Measurements from ENCODE around the gene CACNG3. TPM values are rescaled to one million over a fixed set of nuclear protein-coding genes. Genes with fewer than 3 reads are reported as not detected.

Gene CACNG3
- total and polyA plus RNA-seq, 2 donors (not counting 1 experiment from before 2014, with no cell fraction given): not detected

DNA sequence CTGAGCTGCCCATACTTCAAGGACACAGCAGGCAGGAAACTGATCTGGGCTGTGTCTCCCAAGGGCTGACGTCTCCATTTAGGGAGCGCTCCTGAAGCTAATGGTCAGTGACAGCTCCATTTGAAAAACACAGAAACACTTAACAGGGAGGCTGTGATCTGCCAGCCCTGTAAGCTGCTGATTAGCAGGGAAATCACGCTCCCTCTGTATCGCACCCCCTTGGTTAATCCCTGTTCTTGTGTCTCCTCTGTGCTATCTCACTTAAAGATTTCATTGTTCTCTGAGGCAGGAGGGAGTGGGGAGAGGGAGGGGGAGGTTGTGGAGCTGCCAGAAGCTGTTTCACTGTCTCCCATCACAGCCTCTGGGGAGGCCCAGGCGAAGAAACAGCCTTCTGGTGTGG lies 47.4 kb upstream of the CACNG3 start:
- Histone ChIP-seq H2AFZ (ENCODE audit: insufficient read depth, low read depth, low read length, poor library complexity, severe bottlenecking) (no peak overlapping the region), H3K4me3 (ENCODE audit: control extremely low read depth in 1 of 5, extremely low read depth in 1 of 5, insufficient read depth in 1 of 5, low read depth in 2 of 5, low read length in 4 of 5) (no peak overlapping the region), H4K20me1 (ENCODE audit: control insufficient read depth, insufficient read depth, low read length, poor library complexity, severe bottlenecking) (peaks cover 30% of the 10 kb centered on the region), H3K27me3 (replicated peaks in 1 of 4; ENCODE audit: control extremely low read depth in 1 of 4, control insufficient read depth in 3 of 4, insufficient read depth in 4 of 4, low read length in 3 of 4) (no peaks in the 10 kb centered on the region), H3K36me3 (replicated peaks in 1 of 2; ENCODE audit: control extremely low read depth in 1 of 2, control insufficient read depth in 1 of 2, extremely low read depth in 1 of 2, insufficient read depth in 2 of 2, low read length in 1 of 2) (peaks cover 5 to 86% of the 10 kb centered on the region in 2 experiments), H3K9me3 (ENCODE audit: control extremely low read depth in 1 of 3, control insufficient read depth in 2 of 3, insufficient read depth in 1 of 3, low read length in 2 of 3) (no peaks in the 10 kb centered on the region), H3K4me2 (replicated peaks; ENCODE audit: low read depth, low read length, poor library complexity, severe bottlenecking) (no peak overlapping the region), H3K9ac (ENCODE audit: low read length) (no peak overlapping the region), H3K27ac (ENCODE audit: low read length in 2 of 2) (no peak overlapping the region), H3K79me2 (ENCODE audit: control insufficient read depth, insufficient read depth, low read length) (no peaks in the 10 kb centered on the region), H3K4me1 (ENCODE audit: control insufficient read depth in 2 of 2, insufficient read depth in 2 of 2, low read length in 2 of 2) (peaks cover 0 to 8% of the 10 kb centered on the region in 2 donors)
- no peaks in the 10 kb centered on the region for H3K27me3 Mint-ChIP-seq
- no peak for TF ChIP-seq EZH2 (IDR thresholded peaks at IDR 0.05; ENCODE audit: borderline replicate concordance, insufficient read depth, low read depth, low read length, poor library complexity, severe bottlenecking)
- TF ChIP-seq, protein P1, sequence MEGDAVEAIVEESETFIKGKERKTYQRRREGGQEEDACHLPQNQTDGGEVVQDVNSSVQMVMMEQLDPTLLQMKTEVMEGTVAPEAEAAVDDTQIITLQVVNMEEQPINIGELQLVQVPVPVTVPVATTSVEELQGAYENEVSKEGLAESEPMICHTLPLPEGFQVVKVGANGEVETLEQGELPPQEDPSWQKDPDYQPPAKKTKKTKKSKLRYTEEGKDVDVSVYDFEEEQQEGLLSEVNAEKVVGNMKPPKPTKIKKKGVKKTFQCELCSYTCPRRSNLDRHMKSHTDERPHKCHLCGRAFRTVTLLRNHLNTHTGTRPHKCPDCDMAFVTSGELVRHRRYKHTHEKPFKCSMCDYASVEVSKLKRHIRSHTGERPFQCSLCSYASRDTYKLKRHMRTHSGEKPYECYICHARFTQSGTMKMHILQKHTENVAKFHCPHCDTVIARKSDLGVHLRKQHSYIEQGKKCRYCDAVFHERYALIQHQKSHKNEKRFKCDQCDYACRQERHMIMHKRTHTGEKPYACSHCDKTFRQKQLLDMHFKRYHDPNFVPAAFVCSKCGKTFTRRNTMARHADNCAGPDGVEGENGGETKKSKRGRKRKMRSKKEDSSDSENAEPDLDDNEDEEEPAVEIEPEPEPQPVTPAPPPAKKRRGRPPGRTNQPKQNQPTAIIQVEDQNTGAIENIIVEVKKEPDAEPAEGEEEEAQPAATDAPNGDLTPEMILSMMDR (IDR thresholded peaks at IDR 0.05): no peak
- no peak overlapping the region for H3K27ac Mint-ChIP-seq
- ChIA-PET POLR2A (interaction anchor here (0.5 kb wide), 1 partner anchor 112 kb away, joined by 6 read pairs; no protein-coding TSS in a partner anchor), CTCF (interaction anchor here (1.2 kb wide), 1 partner anchor 15 kb away, joined by 3 read pairs; no protein-coding TSS in a partner anchor)
- intact Hi-C loops (cut with micrococcal nuclease): no loop called here
- peaks cover 2% of the 10 kb centered on the region for H3K4me1 Mint-ChIP-seq
- H3K9me3 Mint-ChIP-seq (ENCODE audit: insufficient read depth): no peaks in the 10 kb centered on the region
- DNase-seq (no peak), ATAC-seq (ENCODE audit: low read depth) (no peak)
- H3K4me3 Mint-ChIP-seq: no peak overlapping the region
- 100% methylated on average over 3 of the region's 5 CpGs for whole genome bisulfite sequencing (ENCODE audit: insufficient coverage)

DNA sequence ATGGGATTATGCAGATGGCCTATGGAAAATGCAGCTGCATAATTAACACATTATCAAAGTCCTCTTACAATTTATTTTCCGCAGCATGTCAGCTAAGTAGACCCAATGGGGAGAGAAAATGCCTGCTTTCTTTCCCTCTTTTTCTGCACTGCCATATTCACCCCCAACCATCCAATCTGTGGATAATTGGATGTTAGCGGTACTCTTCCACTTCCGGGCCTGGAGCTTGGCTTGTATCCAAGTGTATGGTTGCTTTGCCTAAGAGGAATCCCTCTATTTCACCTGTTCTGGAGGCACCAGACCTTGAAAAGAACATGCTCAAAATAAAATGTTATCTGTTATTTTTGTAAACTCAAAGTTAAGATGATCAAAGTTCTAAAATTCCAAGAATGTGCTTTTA lies 41.1 kb upstream of the CACNG3 start:
- H3K9ac ChIP-seq (ENCODE audit: low read length): no peak overlapping the region
- WGBS (ENCODE audit: insufficient coverage): no CpG with 5 or more reads among the region's 3 CpGs
- ChIA-PET CTCF (no interaction called here), POLR2A (no interaction called here)
- no peaks in the 10 kb centered on the region for H3K27me3 Mint-ChIP-seq
- no peaks in the 10 kb centered on the region for H3K9me3 ChIP-seq (ENCODE audit: control extremely low read depth in 1 of 3, control insufficient read depth in 2 of 3, insufficient read depth in 1 of 3, low read length in 2 of 3)
- H3K79me2 ChIP-seq (ENCODE audit: control insufficient read depth, insufficient read depth, low read length): no peaks in the 10 kb centered on the region
- H3K4me3 ChIP-seq (ENCODE audit: control extremely low read depth in 1 of 5, extremely low read depth in 1 of 5, insufficient read depth in 1 of 5, low read depth in 2 of 5, low read length in 4 of 5): no peak overlapping the region
- no peaks in the 10 kb centered on the region for H3K4me1 ChIP-seq (ENCODE audit: control insufficient read depth in 2 of 2, insufficient read depth in 2 of 2, low read length in 2 of 2)
- H2AFZ ChIP-seq (ENCODE audit: insufficient read depth, low read depth, low read length, poor library complexity, severe bottlenecking): no peak overlapping the region
- no peaks in the 10 kb centered on the region for H3K4me1 Mint-ChIP-seq
- peaks cover 10% of the 10 kb centered on the region for H4K20me1 ChIP-seq (ENCODE audit: control insufficient read depth, insufficient read depth, low read length, poor library complexity, severe bottlenecking)
- no peak overlapping the region for H3K27ac ChIP-seq (ENCODE audit: low read length in 2 of 2)
- no peaks in the 10 kb centered on the region for H3K9me3 Mint-ChIP-seq (ENCODE audit: insufficient read depth)
- H3K4me2 ChIP-seq (replicated peaks; ENCODE audit: low read depth, low read length, poor library complexity, severe bottlenecking): no peak overlapping the region
- TF ChIP-seq, protein P1 (IDR thresholded peaks at IDR 0.05): no peak
- no peak for TF ChIP-seq EZH2 (IDR thresholded peaks at IDR 0.05; ENCODE audit: borderline replicate concordance, insufficient read depth, low read depth, low read length, poor library complexity, severe bottlenecking)
- intact Hi-C loops (cut with micrococcal nuclease): no loop called here
- DNase-seq: no peak
- H3K27ac Mint-ChIP-seq: no peak overlapping the region
- no peaks in the 10 kb centered on the region for H3K27me3 ChIP-seq (replicated peaks in 1 of 4; ENCODE audit: control extremely low read depth in 1 of 4, control insufficient read depth in 3 of 4, insufficient read depth in 4 of 4, low read length in 3 of 4)
- no peak overlapping the region for H3K4me3 Mint-ChIP-seq
- ATAC-seq (ENCODE audit: low read depth): no peak
- peaks cover 4 to 74% of the 10 kb centered on the region in 2 experiments for H3K36me3 ChIP-seq (replicated peaks in 1 of 2; ENCODE audit: control extremely low read depth in 1 of 2, control insufficient read depth in 1 of 2, extremely low read depth in 1 of 2, insufficient read depth in 2 of 2, low read length in 1 of 2)
